Dendritic cell treated with granulocyte-macrophage colony-stimulating factor and Interleukin-4, amounts not matched to agents 40 ng/mL and 50 ng/mL, for 4 days (primary cell): ENCODE results near the gene USP2.

Experiments
- H3K27ac Mint-ChIP-seq: one replicate; pipeline ENCODE4 v1.8.0; 2022; ENCODE audit warnings: mild to moderate bottlenecking, mixed read lengths
- H3K27me3 Mint-ChIP-seq: one replicate; pipeline ENCODE4 v1.8.0; 2022; ENCODE audit warnings: mild to moderate bottlenecking, mixed read lengths
- H3K36me3 Mint-ChIP-seq: one replicate; pipeline ENCODE4 v1.8.0; 2022; ENCODE audit warnings: low read depth, mixed read lengths
- H3K4me1 Mint-ChIP-seq: one replicate; pipeline ENCODE4 v1.8.0; 2022; ENCODE audit warnings: low read depth, mixed read lengths
- H3K4me3 Mint-ChIP-seq: one replicate; pipeline ENCODE4 v1.8.0; 2022; ENCODE audit warnings: mild to moderate bottlenecking, moderate library complexity, mixed read lengths
- H3K9me3 Mint-ChIP-seq: one replicate; pipeline ENCODE4 v1.8.0; 2022; ENCODE audit warnings: mixed read lengths
- intact Hi-C: fragments of 100-400 bp; cut with micrococcal nuclease; formaldehyde crosslinking; loops from one replicate; pipeline ENCODE4 v1.15.0; 2022

The USP2 gene

DNA sequence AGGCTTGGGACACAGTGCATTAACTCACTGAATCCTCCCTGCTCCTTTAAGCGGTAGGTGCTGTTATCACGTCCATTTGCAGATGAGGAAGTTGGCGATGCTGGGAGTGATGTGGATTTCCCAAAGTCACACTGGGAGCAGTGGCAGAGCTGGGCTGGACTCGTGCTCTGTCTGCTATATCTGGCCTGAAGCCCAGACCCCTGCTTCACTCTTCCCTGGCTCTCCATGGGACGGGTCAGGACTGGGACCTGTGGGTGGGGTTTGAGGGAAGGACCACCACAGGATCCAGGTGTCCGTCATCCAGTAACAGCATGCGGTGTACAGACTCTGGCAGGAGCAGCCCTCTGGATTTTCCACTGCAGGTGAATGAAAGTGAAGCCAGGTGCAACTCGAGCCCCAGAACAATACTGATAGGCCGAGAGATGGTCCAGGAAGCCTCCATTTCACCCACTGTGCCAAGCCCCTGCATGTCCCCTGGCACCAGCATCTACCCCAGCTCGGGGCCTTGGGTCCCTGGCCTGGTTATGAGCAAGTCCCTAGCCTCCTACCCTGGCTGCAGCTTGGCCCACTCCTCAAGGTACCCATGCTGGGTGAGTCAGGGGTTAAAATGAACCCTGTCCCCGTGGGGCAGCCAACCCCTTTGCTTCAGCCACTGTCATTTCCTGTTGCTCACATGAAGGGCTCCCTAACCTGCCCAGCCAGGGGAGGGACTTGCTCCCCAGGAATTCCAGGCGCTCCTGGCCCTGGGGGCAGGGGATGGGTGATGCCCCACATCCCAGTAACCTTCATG, 4.2 kb downstream of the USP2 start:
- H3K4me1 Mint-ChIP-seq, result no peaks in the 10 kb centered on the region
- H3K27ac Mint-ChIP-seq, result no peak overlapping the region
- no peaks in the 10 kb centered on the region for H3K36me3 Mint-ChIP-seq
- H3K27me3 Mint-ChIP-seq, result peaks cover 23% of the 10 kb centered on the region
- intact Hi-C loops, result no loop called here
- H3K4me3 Mint-ChIP-seq, result no peak overlapping the region
- no peaks in the 10 kb centered on the region for H3K9me3 Mint-ChIP-seq

DNA sequence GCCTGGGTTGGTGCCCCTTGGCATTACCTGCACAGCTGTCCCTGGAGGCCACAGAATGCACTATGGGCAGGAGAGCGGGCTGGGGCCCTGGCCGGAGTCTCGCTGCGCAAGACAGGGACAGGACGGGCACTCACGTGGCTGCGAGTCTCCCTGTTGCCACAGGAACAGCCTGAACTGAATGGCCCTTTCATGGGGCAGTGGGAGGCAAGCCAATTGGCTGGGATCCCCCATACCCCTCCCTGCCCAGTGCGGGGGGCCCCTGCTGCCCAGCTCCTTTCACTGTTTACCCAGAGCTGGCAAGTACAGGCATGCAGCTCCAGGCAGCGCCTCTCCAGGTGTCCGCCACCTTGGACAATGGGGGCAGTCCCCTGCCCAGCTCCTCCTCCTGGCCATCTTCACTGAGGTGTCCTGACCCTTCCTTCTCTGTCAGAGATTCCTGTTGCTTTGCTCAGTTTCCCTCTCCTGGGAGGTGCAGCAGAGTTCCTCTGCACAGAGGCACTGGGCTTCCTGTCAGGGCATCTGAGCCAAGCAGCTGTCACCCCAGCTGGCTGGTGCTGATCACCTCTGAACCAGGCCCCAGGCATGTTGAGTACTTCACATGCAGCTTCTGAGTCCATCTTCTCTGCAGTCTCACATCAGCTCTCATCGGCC, 5.2 kb downstream of the USP2 start:
- no peak overlapping the region for H3K4me3 Mint-ChIP-seq
- no peaks in the 10 kb centered on the region for H3K4me1 Mint-ChIP-seq
- intact Hi-C loops, result no loop called here
- H3K27me3 Mint-ChIP-seq, result peaks cover 20% of the 10 kb centered on the region
- H3K36me3 Mint-ChIP-seq, result no peaks in the 10 kb centered on the region
- H3K27ac Mint-ChIP-seq, result no peak overlapping the region
- no peaks in the 10 kb centered on the region for H3K9me3 Mint-ChIP-seq

DNA sequence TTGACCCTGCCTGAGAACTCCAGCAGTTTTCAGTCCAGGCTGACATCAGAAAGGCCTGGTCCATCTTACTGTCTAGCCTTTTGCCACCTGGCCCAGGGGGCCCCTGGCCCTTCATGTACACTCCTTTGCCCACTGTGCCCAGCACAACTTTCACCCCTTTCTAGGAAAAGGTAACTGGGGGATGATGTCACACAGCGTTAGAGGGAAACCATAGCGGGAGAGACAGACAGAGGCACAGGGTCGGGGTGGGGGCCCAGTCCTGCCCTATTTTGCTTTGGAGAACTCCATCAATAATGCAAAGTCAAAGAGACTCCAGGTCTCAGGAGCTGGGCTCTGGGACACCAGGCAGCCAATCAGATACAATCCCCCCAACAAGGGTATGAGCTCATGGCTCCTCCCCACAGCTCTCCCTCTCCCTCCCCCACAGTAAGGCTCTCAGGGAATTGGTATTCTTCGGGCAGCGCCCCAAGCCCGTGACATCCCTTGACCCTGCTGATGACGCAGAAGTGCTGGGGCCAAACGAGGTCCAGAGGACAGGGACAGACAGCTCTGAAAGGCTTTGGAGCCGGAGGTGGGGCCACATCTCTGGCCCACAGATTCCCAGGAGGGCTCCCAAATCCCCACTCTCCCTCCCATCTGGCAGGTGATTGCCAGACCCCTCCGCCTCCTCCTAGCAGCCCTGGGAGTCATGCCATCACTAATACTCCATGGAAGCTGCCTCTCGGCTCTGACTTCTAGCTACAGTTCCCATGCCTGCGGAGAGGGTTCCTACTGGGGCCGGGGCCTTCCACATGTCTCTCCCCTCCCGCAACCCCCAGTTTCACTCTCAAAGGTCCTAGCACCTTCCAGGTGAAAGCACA, 5.9 kb downstream of the USP2 start:
- Mint-ChIP-seq H3K36me3 (no peaks in the 10 kb centered on the region), H3K4me1 (no peaks in the 10 kb centered on the region), H3K4me3 (no peak overlapping the region), H3K27ac (no peak overlapping the region), H3K27me3 (peaks cover 17% of the 10 kb centered on the region), H3K9me3 (no peaks in the 10 kb centered on the region)
- intact Hi-C loops, result no loop called here

- no peaks in the 10 kb centered on the region for H3K36me3 Mint-ChIP-seq
- no peaks in the 10 kb centered on the region for H3K9me3 Mint-ChIP-seq
- no peak overlapping the region for H3K27ac Mint-ChIP-seq
- H3K4me3 Mint-ChIP-seq, result no peak overlapping the region
- intact Hi-C loops, result loop anchor here (1.0 kb wide), 1 partner anchor 18 kb away; no protein-coding TSS in a partner anchor
- H3K4me1 Mint-ChIP-seq, result no peaks in the 10 kb centered on the region
- peaks cover 21% of the 10 kb centered on the region for H3K27me3 Mint-ChIP-seq
These were observed 6.7 kb downstream of the USP2 start for GRCh38 chr11:119374632-119375336.

- Mint-ChIP-seq H3K9me3 (no peaks in the 10 kb centered on the region), H3K36me3 (no peaks in the 10 kb centered on the region), H3K27ac (no peak overlapping the region), H3K4me3 (no peak overlapping the region), H3K4me1 (no peaks in the 10 kb centered on the region), H3K27me3 (peaks cover 23% of the 10 kb centered on the region)
- intact Hi-C loops, result loop anchor here (1.0 kb wide), 1 partner anchor 18 kb away; no protein-coding TSS in a partner anchor
These were observed 7.4 kb downstream of the USP2 start for GRCh38 chr11:119373921-119374631.

- no peak overlapping the region for H3K4me3 Mint-ChIP-seq
- H3K27me3 Mint-ChIP-seq, result peaks cover 26% of the 10 kb centered on the region
- no peak overlapping the region for H3K27ac Mint-ChIP-seq
- H3K36me3 Mint-ChIP-seq, result no peaks in the 10 kb centered on the region
- intact Hi-C loops, result no loop called here
- H3K4me1 Mint-ChIP-seq, result no peaks in the 10 kb centered on the region
- no peaks in the 10 kb centered on the region for H3K9me3 Mint-ChIP-seq
These were observed 8.2 kb downstream of the USP2 start for GRCh38 chr11:119373059-119373920.

GRCh38 chr11:119372260-119373058, 9.0 kb downstream of the USP2 start:
- peaks cover 32% of the 10 kb centered on the region for H3K27me3 Mint-ChIP-seq
- H3K4me3 Mint-ChIP-seq, result no peak overlapping the region
- H3K4me1 Mint-ChIP-seq, result peaks cover 6% of the 10 kb centered on the region
- H3K36me3 Mint-ChIP-seq, result no peaks in the 10 kb centered on the region
- no peak overlapping the region for H3K27ac Mint-ChIP-seq
- no peaks in the 10 kb centered on the region for H3K9me3 Mint-ChIP-seq
- intact Hi-C loops, result no loop called here

DNA sequence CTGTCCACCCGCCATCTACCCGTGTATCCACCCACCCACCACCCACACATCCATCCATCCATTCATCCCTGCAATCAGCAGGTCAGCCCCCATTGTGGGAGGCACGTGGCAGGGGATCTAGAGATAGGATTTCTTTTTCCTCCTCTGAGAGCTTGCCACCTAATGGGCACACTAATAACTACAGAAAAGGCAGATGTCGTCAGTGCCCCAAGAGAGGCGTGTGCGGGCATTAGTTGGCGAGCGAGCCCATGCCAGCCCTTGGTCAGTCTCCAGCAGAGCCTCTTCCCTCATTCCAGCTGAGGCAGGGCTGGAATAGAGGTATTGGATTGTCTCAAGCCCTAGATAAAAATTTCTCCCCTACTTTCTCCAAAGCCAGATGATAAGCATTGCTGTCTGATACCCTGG, 9.7 kb downstream of the USP2 start:
- H3K36me3 Mint-ChIP-seq, result no peaks in the 10 kb centered on the region
- H3K4me1 Mint-ChIP-seq, result peaks cover 6% of the 10 kb centered on the region
- peaks cover 36% of the 10 kb centered on the region for H3K27me3 Mint-ChIP-seq
- no peaks in the 10 kb centered on the region for H3K9me3 Mint-ChIP-seq
- H3K4me3 Mint-ChIP-seq, result no peak overlapping the region
- intact Hi-C loops, result no loop called here
- no peak overlapping the region for H3K27ac Mint-ChIP-seq

DNA sequence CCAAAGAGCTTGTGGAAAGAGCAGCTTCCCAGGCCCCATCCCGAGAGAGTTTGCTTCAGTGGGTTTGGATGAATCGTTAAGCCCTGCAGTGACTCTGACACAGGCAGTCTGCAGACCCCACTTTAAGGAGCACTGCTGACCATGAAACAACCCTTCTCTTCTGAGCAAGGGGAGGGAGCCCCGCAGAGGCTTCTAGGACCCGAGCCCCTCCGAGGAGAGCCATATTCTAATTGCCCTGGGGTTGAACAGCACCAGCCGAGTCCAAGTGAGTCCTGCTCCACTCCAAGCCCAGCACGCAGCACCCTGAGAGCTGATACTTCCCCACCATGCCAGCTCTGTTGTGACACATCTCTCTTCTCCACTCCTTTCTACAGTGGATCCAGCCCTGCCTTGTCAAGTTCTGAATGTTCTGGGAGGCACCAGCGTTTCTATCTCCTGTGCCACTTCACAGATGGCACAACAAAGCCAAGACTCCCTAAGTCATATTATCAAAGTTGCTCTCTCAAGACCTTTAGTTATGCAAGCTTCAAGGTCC, 10.4 kb downstream of the USP2 start:
- Mint-ChIP-seq H3K36me3 (no peaks in the 10 kb centered on the region), H3K27me3 (peaks cover 40% of the 10 kb centered on the region), H3K27ac (no peak overlapping the region), H3K4me3 (no peak overlapping the region), H3K4me1 (peaks cover 6% of the 10 kb centered on the region), H3K9me3 (no peaks in the 10 kb centered on the region)
- intact Hi-C loops, result no loop called here

- Mint-ChIP-seq H3K4me3 (no peak overlapping the region), H3K36me3 (no peaks in the 10 kb centered on the region), H3K4me1 (peaks cover 6% of the 10 kb centered on the region), H3K27me3 (peaks cover 44% of the 10 kb centered on the region), H3K27ac (no peak overlapping the region), H3K9me3 (no peaks in the 10 kb centered on the region)
- intact Hi-C loops, result no loop called here
These were observed 10.9 kb downstream of the USP2 start for GRCh38 chr11:119370486-119371046.

DNA sequence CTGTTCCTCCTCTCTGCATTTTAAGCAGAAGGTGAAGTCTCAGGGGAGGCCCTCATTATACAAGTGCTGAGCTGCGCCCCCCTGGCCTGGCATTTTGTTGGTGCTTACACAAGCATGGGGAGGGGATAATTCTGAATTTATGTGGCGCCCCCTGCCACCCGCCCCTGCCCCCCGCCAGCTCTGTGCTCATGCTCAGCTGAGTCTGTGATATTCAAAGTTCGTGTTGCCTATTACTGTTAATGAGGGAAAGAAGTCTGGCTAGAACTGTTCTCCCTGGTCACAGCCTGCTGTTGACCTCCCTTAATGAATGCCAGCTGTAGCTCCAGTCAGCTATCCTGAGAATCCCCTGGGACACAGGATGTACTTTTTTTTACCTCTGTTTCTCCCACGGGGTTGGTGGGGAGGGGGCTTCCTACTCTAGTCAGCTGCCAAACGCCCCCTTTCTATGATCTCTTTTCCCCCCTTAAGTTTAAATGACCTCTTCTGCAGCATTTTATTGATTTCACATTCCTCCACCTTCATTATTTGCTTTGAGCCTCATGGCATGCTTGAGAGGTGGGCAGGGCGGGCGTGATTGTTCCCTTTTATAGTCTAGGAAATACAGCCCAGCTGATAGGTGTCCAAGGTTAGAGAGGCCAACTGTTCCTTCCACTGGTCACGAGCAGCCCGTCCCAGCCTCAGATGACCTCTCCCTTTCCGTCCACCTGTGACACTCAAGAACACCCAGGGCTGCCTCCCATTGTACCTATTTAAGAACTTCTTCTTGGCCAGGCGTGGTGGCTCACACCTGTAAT, 12.2 kb downstream of the USP2 start:
- Mint-ChIP-seq H3K9me3 (no peaks in the 10 kb centered on the region), H3K36me3 (no peaks in the 10 kb centered on the region), H3K4me1 (peaks cover 12% of the 10 kb centered on the region), H3K4me3 (no peak overlapping the region), H3K27me3 (peaks cover 57% of the 10 kb centered on the region), H3K27ac (no peak overlapping the region)
- intact Hi-C loops, result no loop called here
